Testis (tissue), 3 donors: ENCODE results near the gene FYB1. TPM values are rescaled to one million over a fixed set of nuclear protein-coding genes. Genes with fewer than 3 reads are reported as not detected.

Experiments used
- DNase-seq: peaks from one replicate; pipeline ENCODE4 v3.0.0-alpha.2; 2019
- H3K27ac ChIP-seq, 2 donors: fragments of 200-600 bp; sonication (generic); one replicate each; pipeline ENCODE4 v1.5.1; 2019
- H3K27me3 ChIP-seq: fragments of 200-600 bp; sonication (generic); one replicate; pipeline ENCODE4 v1.5.1; 2019
- H3K36me3 ChIP-seq: fragments of 200-600 bp; sonication (generic); one replicate; pipeline ENCODE4 v1.5.1; 2017; ENCODE audit warnings: low read depth; ENCODE audit errors: missing control alignments
- H3K4me1 ChIP-seq: fragments of 200-600 bp; sonication (generic); one replicate; pipeline ENCODE4 v1.5.1; 2019
- H3K4me3 ChIP-seq, 2 donors: fragments of 200-600 bp; sonication (generic); one replicate each; pipeline ENCODE4 v1.5.1; 2017 to 2019
- H3K9me3 ChIP-seq: fragments of 200-600 bp; sonication (generic); one replicate; pipeline ENCODE4 v1.5.1; 2017
- POLR2A ChIP-seq: fragments of 450-650 bp; IDR thresholded peaks from one replicate; pipeline ENCODE4 v1.6.1; 2017; ENCODE audit warnings: antibody characterized with exemption, mild to moderate bottlenecking, moderate library complexity
- WGBS, 2 donors: methylation state at CpG; one replicate each; pipeline ENCODE4 v1.1.5; 2018; 5-methylcytosine and 5-hydroxymethylcytosine counted together
- intact Hi-C: fragments of 100-400 bp; cut with DNase I; formaldehyde crosslinking; loops from one replicate; pipeline ENCODE4 v1.15.1; 2023; ENCODE audit warnings: low total_unique reads
- polyA plus RNA-seq: library from polyadenylated mRNA; stranded (reverse); fragments of 350-450 nt; fragmentation: Illumina TruSeq; extraction: RNeasy Lipid Tissue Mini Kit (QIAGEN cat#74804); gene quantifications from one replicate; pipeline ENCODE4 v1.2.3, GENCODE V29; 2014; ENCODE audit warnings: low read depth, low replicate concordance; ENCODE audit not compliant: insufficient read depth
- total RNA-seq, 2 donors: library from RNA; depleted of rRNA; stranded (reverse); fragments of >200 nt; gene quantifications; one replicate each; pipeline ENCODE4 v1.2.3, GENCODE V29; 2016
- TF ChIP-seq, protein P1 (sequence below), 3 experiments: fragments of 450-650 bp in 2 of 3; fragments of 200-600 bp in 1 of 3; sonication (generic) in 1 of 3; IDR thresholded peaks; one replicate each; pipeline ENCODE4 v1.5.1; 2016 to 2019; ENCODE audit warnings: antibody characterized with exemption in 3 of 3, mild to moderate bottlenecking in 2 of 3, moderate library complexity in 1 of 3

Gene FYB1
- total and polyA plus RNA-seq, 3 donors from 2014 or later, result 2.5 to 8.6 (median 6.0) TPM

DNA sequence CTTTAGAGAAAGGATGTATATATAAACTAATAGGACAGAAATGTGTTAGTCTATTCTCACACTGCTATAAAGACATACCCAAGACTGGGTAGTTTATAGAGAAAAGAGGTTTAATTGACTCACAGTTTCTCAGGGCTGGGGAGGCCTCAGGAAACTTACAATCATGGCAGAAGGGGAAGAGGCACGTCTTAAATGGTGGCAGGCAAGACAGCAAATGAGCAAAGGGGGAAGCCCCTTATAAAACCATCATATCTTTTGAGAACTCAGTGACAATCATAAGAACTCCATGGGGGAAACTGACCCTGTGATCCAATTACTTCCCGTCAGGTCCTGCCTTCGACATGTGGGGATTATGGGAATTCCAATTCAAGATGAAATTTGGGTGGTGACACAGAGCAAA is 136.4 kb downstream of the FYB1 start:
- H3K36me3 ChIP-seq, result no peaks in the 10 kb centered on the region
- DNase-seq, result no peak
- no peaks in the 10 kb centered on the region for H3K27me3 ChIP-seq
- WGBS, 2 donors, result 95 to 96% methylated on average over 3 of the region's 3 CpGs
- TF ChIP-seq, protein P1, sequence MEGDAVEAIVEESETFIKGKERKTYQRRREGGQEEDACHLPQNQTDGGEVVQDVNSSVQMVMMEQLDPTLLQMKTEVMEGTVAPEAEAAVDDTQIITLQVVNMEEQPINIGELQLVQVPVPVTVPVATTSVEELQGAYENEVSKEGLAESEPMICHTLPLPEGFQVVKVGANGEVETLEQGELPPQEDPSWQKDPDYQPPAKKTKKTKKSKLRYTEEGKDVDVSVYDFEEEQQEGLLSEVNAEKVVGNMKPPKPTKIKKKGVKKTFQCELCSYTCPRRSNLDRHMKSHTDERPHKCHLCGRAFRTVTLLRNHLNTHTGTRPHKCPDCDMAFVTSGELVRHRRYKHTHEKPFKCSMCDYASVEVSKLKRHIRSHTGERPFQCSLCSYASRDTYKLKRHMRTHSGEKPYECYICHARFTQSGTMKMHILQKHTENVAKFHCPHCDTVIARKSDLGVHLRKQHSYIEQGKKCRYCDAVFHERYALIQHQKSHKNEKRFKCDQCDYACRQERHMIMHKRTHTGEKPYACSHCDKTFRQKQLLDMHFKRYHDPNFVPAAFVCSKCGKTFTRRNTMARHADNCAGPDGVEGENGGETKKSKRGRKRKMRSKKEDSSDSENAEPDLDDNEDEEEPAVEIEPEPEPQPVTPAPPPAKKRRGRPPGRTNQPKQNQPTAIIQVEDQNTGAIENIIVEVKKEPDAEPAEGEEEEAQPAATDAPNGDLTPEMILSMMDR (IDR thresholded peaks at IDR 0.05), result no peak
- no peak for TF ChIP-seq POLR2A
- H3K9me3 ChIP-seq, result no peaks in the 10 kb centered on the region
- H3K27ac ChIP-seq, result no peak overlapping the region
- H3K4me1 ChIP-seq, result no peaks in the 10 kb centered on the region
- intact Hi-C loops, result no loop called here
- no peak overlapping the region for H3K4me3 ChIP-seq

DNA sequence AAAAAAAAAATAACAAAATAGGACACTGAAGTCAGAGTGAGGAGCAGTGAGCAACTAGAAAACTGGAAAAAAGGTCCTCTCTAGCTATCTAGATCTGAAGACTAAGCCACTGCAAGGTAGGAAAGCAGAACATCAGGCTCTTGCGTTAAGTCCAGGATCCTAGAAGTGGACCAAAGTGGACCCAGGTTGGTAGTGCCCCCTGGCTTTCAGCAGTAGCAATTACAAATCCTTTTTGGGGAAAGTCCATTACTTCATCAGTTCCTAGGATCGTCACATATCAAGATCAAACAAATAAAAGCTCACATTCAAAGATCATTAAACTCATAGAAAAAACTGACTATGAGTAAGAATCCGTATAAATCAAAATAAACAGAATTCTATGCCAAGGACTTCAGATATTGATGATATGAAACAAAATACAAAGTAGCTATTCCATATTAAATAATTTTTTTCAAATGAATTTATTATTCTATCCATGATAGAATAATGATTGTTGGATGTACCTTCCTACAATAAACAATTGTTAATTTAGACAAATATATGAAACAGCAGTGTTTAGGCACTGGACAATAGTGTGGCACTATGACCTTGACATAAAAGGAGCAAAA is 138.7 kb downstream of the FYB1 start:
- H3K27me3 ChIP-seq, result no peaks in the 10 kb centered on the region
- DNase-seq, result peak; percentile 54
- H3K27ac ChIP-seq, result no peak overlapping the region
- WGBS, 2 donors, result 17 to 49% methylated on average over 3 of the region's 3 CpGs
- TF ChIP-seq, protein P1 (IDR thresholded peaks at IDR 0.05), result peak; percentile 78 to 88 (median 84)
- no peak for TF ChIP-seq POLR2A
- intact Hi-C loops, result no loop called here
- H3K4me1 ChIP-seq, result no peaks in the 10 kb centered on the region
- H3K9me3 ChIP-seq, result no peaks in the 10 kb centered on the region
- H3K36me3 ChIP-seq, result no peaks in the 10 kb centered on the region
- no peak overlapping the region for H3K4me3 ChIP-seq

DNA sequence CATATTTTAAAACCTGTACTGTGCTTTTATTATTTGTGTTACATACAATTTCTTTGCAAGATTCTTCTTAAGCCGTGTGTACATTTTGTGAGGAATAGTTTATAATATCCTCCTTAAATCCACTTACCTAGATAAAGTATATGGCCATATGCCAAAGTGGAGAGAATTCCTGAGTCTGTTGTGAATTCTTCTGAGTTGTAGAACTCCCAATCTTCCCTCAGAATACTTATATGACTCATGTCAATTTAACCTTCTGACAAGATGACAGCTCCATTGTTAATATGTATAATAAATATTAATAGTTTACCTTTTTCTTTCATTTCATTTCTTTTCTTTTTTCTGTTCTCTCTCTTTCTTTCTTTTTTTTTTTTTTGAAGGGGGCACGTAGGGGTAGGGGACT is 139.2 kb downstream of the FYB1 start:
- DNase-seq, result no peak
- H3K36me3 ChIP-seq, result no peaks in the 10 kb centered on the region
- no peaks in the 10 kb centered on the region for H3K9me3 ChIP-seq
- no peaks in the 10 kb centered on the region for H3K27me3 ChIP-seq
- no peak for TF ChIP-seq POLR2A
- TF ChIP-seq, protein P1 (IDR thresholded peaks at IDR 0.05), result no peak
- intact Hi-C loops, result no loop called here
- H3K27ac ChIP-seq, result no peak overlapping the region
- H3K4me3 ChIP-seq, result no peak overlapping the region
- no peaks in the 10 kb centered on the region for H3K4me1 ChIP-seq
- WGBS, 2 donors, result 66 to 74% methylated on average over 2 of the region's 2 CpGs

DNA sequence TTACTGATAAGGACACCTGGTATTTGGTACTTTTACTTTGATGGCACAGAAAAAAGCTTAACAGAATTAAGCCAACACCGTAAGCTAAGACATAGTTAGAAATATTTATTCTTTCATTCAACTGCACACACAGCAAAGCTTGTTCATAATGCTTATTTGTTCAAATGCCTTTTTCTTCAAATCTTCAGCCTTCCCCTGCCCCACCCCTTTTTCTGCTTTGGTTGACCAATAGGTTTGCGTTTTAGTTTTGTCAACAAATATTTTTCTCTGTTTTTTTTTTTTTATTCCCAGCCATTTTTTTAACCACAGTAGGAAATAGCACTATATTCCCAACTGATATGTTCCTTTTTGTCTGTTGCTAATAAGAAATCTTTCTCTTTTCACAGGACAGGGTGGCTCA is 140.2 kb downstream of the FYB1 start:
- DNase-seq, result no peak
- Histone ChIP-seq H3K27me3 (no peaks in the 10 kb centered on the region), H3K9me3 (no peaks in the 10 kb centered on the region), H3K4me3 (no peak overlapping the region), H3K27ac (no peak overlapping the region), H3K36me3 (no peaks in the 10 kb centered on the region), H3K4me1 (no peaks in the 10 kb centered on the region)
- WGBS, 2 donors, result 83 to 88% methylated on average over 2 of the region's 2 CpGs
- TF ChIP-seq, protein P1 (IDR thresholded peaks at IDR 0.05), result no peak
- no peak for TF ChIP-seq POLR2A
- intact Hi-C loops, result no loop called here
